Mucosa of gallbladder (tissue), 1 donor: Measurements from ENCODE around the gene SLX9. TPM values are rescaled to one million over a fixed set of nuclear protein-coding genes. Genes with fewer than 3 reads are reported as not detected.
"Not testable (repeated sequence)": the region's sequence is repeated elsewhere in the genome, so short reads cannot be mapped to it uniquely, and the experiment has no call there.

ENCODE experiments used
- DNase-seq: peaks from one replicate; pipeline ENCODE4 v3.0.0-alpha.2; 2020; ENCODE audit warnings: low spot score
- total RNA-seq: library from RNA; stranded (reverse); gene quantifications from one replicate; pipeline ENCODE4 v1.2.1, GENCODE V29; 2021
- donor health status: DM: no; HTN: no; CAD: no.

The SLX9 gene
- total RNA-seq, 1 donor from 2014 or later = 34.6 TPM

DNA sequence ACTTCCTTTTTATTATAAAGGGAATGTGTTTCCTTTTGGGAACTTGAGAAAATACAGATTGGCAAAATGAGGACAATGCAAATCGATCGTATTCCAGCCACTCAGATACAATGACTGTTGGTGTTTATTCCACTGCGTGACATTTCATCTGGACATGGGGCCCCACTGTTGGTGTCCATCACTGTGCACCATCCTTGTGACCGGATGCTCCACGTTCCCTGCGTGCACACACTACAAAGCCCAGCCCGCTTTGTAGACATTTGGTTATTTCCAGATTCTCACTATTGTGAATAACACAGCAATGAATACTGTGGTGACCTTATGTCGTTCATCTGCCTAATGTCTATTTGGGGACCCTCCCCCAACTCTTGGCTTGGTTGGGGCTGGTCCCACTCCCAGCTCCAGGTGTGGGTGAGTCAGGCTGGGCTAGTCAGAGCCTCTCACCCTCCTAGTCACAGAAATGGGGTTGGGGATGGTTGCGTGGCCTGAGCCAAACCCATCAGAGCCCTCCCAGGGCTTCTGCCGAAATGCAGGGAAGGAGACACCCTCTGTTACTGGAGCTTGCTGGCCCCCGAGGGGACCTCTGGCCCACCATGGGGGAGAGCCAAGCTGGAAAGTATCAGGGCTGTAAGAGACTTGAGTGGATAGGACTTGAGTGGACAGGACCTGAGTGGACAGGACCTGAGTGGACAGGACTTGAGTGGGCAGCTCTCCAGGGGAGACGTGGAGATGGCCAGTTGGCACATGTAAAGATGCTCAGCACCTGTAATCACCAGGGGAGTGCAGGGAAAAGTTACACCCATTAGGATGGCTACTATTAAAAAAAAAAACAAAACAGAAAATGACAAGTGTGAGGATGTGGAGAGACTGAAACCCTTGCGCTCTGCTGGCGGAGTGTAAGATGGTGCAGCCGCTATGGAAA is 77.5 kb downstream of the SLX9 start:
- DNase-seq = no peak

DNA sequence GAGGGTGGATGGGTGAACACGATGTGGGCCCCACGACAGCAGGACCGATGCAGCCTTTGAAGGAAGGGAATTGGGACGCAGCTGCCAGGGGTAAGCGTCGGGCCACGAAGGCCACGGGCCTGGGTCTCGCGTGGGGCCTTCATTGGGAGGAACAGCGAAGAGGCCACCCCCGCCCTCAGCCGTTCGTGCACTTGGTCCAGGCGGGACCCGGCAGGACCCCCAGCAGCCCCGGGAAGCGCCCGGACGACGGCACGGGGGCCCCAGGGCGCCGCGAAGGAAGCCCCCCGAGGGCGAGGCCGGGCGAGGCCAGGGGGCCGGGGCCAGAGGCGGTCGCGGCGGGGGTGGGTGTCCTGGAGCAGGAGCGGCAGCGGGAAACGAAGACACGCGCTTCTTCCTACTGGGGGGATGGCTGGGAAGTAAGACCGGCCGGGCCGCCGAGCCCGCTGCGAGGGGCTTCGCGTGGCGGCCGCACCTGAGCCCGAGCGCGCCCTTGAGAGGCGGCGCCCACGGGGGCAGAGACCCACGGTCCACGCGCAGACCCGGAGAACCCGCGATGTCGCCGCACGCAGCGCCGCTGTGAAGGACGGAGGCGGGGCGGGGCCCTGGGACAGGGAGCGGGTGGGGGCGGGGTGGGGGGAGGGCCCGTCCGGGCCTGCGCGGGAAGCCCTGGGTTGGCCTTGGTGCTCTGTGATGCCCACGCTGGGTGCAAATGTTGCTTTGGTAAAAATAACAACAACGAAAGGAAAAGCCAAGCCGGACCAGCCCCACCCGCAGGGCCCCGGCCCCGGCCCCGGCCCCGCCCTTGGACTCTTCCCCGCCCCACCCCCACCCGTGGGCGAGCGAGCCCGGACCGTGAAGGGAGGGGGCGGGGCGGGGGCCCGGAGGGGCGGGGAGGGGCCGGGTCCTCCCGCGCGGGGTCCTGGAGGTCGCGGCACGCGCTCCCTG is 78.6 kb downstream of the SLX9 start:
- no peak for DNase-seq

DNA sequence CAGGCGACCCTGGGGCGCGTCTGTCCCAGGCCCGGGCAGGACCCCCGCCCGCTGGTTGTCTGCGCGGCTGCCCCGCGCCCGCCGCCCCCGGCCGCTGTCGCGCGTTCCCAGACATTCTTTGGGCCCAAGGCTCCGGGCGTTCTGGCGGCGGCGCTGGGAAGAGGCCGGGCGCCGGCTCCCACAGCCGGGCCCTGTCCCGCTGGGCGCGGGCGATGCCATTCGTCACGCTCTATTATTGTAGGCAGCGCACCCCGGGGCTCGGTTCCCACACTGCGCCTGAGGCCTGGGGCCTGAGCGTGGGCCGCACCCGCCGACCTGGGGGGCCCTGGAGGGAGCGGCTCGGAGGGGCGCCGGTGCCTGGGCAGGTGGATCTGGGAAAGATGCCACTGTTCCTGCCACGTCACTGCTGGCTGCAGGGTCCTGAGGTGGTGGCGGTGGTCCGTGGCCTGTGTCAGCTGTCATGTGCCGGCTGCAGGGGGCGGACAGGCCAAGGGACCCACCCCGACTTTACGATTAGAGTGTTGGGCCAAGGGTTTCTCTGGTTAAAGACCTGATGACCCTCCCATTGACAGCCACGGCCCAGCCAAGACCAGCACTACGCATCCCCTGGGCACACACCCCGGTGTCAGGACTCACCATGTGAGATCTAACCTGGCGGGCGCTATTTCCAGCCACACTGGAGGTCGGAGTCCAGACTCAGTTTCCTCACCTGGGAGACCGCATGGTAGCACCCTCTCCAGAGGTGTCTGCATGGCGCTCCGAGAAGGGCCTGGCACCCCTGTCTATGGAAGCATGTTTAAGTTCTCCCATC is 79.5 kb downstream of the SLX9 start:
- DNase-seq = no peak

DNA sequence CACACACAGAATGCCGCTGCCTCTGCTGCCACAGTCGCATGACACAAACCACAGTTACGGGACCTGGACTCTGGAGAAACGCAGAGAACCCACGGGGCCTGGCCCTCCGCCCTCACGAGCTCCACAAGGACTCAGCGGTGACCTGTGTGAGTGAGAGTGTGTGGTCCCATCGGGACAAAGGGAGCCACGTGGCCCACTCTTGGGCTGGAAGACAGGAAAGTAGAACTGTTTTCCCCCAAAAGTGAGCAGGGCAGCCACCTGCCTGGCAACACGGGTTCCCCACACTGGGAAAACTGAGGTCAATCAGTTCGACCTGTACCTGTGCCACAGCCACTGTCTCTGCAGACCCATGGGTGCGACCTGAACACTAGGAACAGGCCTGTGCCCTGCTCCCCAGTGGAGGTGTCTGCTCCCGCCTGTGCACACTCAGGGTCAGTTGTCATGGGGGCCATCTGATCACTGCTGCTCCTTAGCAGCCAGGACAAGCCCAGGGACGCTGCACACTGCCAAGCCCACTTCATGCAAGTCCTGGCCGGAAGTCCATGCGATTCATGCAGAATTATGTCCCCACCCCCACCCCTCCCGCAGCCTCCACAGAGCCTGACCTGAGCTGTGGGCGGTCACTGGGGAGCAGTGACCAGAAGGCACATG is 80.2 kb downstream of the SLX9 start:
- DNase-seq = no peak

DNA sequence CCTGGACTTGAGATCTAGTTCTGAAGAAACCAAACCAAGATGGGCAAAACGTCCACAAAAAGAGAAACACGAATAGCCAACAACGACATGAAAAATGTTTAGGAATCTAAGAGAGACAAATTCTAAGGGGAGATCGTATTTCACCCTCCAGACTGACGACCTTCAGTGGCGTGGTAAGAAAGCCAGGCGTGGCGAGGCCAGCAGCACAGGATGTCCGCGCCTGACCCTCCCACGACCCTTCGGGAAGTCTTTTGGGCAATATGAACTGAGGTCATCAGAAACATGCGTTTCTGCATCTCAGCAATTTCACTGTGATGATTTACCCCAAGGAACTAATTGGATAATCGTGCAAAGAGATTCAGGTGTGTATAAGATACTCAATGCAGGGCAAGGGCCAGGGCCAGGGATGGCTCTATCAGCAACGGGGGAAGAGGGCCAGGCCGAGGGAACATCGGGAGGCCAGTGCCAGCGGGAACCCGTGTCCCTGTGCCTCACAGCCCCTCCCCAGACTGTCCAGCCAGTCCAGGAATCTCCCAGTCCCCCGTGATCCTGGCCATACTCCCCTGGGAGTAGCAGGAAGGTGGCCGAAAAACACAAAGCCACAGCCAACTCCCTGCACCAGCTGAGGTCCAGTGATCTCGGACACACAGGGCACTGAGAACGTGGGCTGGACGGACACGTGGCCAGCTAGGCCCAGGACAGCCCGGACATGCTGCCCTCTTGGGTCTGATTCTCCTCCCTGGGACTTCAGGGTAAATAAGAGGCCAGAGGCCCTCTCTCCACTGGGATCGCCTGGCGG is 81.0 kb downstream of the SLX9 start:
- DNase-seq = no peak

DNA sequence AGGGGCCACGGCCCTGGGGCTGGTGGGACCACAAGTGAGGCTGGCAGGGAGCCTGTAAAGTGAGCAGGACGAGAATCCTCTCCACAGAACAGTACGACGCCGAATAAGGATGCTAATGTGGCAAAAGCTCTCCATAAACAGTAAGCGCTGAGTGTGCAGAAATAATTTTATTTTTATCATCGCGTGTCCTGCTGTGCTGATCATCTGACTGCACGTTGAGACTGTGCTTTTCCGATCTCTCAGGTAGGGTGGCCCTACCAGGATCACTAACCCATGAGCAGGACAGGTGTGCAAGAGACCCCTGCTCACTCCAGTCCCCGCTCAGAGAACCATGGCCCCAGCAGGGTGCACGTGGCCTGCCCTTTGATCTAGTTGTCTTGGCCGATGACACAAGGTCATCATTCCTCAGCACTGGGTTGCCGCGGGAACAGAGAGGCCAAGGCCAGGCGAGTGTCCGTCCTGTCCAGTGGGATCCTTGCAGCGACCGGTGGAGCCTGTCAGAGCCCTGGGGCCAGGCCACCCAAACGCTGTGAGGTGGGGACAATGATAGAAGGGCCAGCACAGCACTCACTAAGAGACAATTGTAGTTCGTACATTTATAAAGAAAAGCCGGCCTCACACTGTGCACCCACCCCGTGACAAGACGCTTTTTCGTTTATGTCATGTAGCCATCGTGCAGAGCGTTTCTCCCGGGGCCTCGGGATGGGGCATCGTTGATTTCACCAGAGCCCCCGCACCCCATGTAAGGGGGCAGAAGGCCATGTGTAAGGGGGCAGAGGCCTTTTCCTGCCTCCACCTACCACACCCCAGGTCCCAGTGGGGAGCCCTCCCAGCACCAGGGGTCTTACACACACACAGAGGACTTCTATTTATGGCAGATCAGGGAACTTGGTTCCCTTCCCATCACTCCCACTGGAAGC is 81.9 kb downstream of the SLX9 start:
- no peak for DNase-seq

DNA sequence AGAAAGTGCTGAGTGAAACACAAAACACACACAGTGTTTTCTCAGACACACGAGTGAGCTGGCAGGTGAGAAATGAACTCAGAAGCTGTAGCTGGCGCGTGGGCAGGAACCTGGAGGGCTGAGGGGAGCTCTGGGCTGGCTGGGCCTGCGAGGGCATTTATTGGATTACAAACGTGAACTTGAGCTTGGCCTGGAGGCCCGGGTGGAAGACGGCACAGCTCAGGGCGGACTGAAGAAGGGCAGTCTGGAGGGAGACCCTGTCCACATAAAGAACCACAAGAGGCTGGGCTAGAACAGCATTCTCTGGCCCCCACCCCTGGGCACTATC is 82.5 kb downstream of the SLX9 start:
- no peak for DNase-seq

DNA sequence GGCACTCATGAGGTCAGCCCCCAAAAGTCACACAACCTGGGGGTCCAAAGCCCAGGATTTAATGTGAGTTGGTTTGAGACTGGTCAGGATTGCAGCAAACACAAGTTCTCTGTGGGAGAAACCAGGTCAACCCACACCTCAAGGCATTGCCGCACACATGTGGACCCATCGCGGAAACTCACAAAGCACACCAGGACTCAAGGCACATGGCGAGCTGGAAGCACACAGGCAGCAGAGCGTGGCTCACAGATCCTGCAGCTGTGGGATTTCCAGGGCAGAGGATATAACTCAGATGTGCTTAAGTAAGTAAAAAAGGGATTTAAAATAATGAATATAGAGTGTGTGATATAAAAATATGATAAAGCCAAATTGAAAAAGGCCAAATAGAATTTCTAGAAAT is 82.9 kb downstream of the SLX9 start:
- DNase-seq = no peak

DNA sequence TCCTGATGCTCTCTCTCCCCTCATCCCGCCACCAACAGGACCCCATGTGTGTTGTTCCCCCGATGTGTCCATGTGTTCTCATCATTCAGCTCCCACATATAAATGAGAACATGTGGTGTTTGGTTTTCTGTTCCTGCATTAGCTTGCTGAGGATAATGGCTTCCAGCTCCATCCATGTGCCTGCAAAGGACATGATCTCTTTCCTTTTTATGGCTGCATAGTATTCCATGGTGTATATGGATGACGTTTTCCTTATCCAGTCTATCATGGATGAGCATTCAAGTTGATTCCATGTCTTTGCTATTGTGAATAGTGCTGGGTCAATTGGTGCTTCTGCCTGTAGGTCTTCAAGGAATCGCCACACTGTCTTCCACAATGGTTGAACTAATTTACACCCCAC is 84.7 kb downstream of the SLX9 start:
- not testable (repeated sequence) for DNase-seq

DNA sequence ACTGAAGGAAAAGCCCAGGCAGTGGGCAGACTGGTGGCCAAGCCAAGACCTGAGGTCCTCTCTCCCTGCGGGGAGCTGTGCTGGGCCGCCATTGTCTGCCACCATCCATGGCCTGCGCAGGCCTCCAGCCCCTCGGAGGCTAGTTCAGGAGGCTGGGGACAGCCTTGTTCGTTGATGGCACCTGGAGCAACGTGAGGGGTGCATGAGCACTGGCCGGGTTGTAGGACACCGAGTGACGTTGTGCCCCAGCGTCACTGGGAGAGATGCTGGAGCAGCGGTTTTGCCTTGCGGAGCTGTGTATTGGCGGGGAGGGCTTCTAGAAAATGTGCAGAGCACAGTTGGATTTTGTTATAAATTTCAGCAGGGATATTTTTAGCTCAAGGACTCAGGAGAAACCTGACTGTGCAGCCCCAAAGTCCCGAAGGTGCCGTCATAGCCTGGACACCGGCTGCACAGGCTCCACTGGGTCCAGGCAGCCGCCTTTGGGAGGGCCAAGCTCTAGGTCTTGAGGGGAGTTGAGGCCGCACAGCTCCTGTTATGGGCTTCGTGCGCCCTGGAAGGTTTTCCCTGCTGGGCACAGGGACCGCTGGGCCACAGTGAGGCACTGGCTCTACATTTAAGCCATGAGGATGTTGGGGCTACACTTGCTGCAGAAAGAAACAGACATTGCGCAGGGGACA is 86.4 kb downstream of the SLX9 start:
- DNase-seq = no peak

Other genes with a start within 250 kb of the SLX9 start
- not detected for gene KRTAP10-12, start 242.9 kb upstream of the SLX9 start, total RNA-seq
- 0.06 TPM for gene TSPEAR, start 228.5 kb upstream of the SLX9 start, total RNA-seq
- gene UBE2G2, start 138.2 kb upstream of the SLX9 start, total RNA-seq = 74.4 TPM
- 70.5 TPM for gene SUMO3, start 122.0 kb upstream of the SLX9 start, total RNA-seq
- 295 TPM for gene PTTG1IP, start 66.3 kb upstream of the SLX9 start, total RNA-seq
- gene ITGB2, start 19.1 kb upstream of the SLX9 start, total RNA-seq = 84.5 TPM
- 32.5 TPM for gene ADARB1, start 134.6 kb downstream of the SLX9 start, total RNA-seq